GM12873 (cell line): ENCODE results near the gene CALM1.

ENCODE experiments used
- CTCF ChIP-seq: IDR thresholded peaks from 2 replicates; pipeline ENCODE4 v1.5.1; 2012; ENCODE audit warnings: low read depth, mild to moderate bottlenecking, moderate library complexity, low read length, control low read depth; ENCODE audit not compliant: insufficient read depth; ENCODE audit errors: missing control alignments

CALM1 gene

GRCh38 chr14:90379106-90379505 is 17.7 kb upstream of the CALM1 start:
- no peak for TF ChIP-seq CTCF

- no peak for TF ChIP-seq CTCF
These were observed 15.6 kb upstream of the CALM1 start for GRCh38 chr14:90381011-90381786.

- no peak for TF ChIP-seq CTCF
These were observed 14.8 kb upstream of the CALM1 start for GRCh38 chr14:90381999-90382451.

- TF ChIP-seq CTCF, result no peak
These were observed 14.2 kb upstream of the CALM1 start for GRCh38 chr14:90382491-90383125.

- peak; percentile 19 for TF ChIP-seq CTCF
These were observed 13.6 kb upstream of the CALM1 start for GRCh38 chr14:90383126-90383730.

- no peak for TF ChIP-seq CTCF
These were observed 12.9 kb upstream of the CALM1 start for GRCh38 chr14:90383731-90384542.
